Peyer's patch (tissue), 4 donors: ENCODE data around the gene LRTM2. TPM values are rescaled to one million over a fixed set of nuclear protein-coding genes. Genes with fewer than 3 reads are reported as not detected.

ENCODE experiments used
- DNase-seq, 3 donors: peaks; one replicate each; pipeline ENCODE4 v3.0.0-alpha.2; 2017 to 2019
- H3K27ac ChIP-seq, 4 donors: fragments of 200-600 bp; sonication (generic); one replicate each; pipeline ENCODE4 v1.5.1; 2016 to 2019
- H3K27me3 ChIP-seq, 2 donors: fragments of 200-600 bp; sonication (generic); one replicate each; pipeline ENCODE4 v1.5.1; 2019
- H3K36me3 ChIP-seq, 3 donors: fragments of 200-600 bp; sonication (generic); one replicate each; pipeline ENCODE4 v1.5.1; 2016 to 2019
- H3K4me1 ChIP-seq, 4 donors: fragments of 200-600 bp; sonication (generic); one replicate each; pipeline ENCODE4 v1.5.1; 2016 to 2019
- H3K4me3 ChIP-seq, 4 donors: fragments of 200-600 bp; sonication (generic); 1 replicate in 3 of 4; 2 replicates in 1 of 4; pipeline ENCODE4 v1.5.1; 2016 to 2019; ENCODE audit warnings: mild to moderate bottlenecking in 1 of 4
- H3K9me3 ChIP-seq, 4 donors: fragments of 200-600 bp; sonication (generic); one replicate each; pipeline ENCODE4 v1.5.1; 2016 to 2019; ENCODE audit warnings: mild to moderate bottlenecking in 1 of 4
- CTCF ChIP-seq, 6 experiments: fragments of 450-650 bp in 4 of 6; fragments of 200-600 bp in 2 of 6; sonication (generic) in 1 of 6; IDR thresholded peaks; one replicate each; pipeline ENCODE4 v1.5.1; 2017 to 2019; ENCODE audit warnings: antibody characterized with exemption in 6 of 6, mild to moderate bottlenecking in 3 of 6, moderate library complexity in 1 of 6
- POLR2A ChIP-seq, 2 donors: fragments of 450-650 bp; IDR thresholded peaks; one replicate each; pipeline ENCODE4 v1.5.1; 2017; ENCODE audit warnings: antibody characterized with exemption in 2 of 2, mild to moderate bottlenecking in 2 of 2, moderate library complexity in 2 of 2
- total RNA-seq, 4 donors: library from RNA; depleted of rRNA; stranded (reverse); fragments of >200 nt; gene quantifications; one replicate each; pipeline ENCODE4 v1.1.0, GENCODE V29; 2016

LRTM2 gene
- total RNA-seq, 4 donors from 2014 or later, result not detected

GRCh38 chr12:1827826-1828805 is 7.8 kb downstream of the LRTM2 start:
- TF ChIP-seq CTCF (IDR thresholded peaks at IDR 0.05) (no peak), POLR2A (IDR thresholded peaks at IDR 0.05) (no peak)
- Histone ChIP-seq H3K4me1 (no peaks in the 10 kb centered on the region), H3K36me3 (no peaks in the 10 kb centered on the region), H3K4me3 (no peak overlapping the region), H3K27me3 (no peaks in the 10 kb centered on the region), H3K9me3 (no peaks in the 10 kb centered on the region), H3K27ac (no peak overlapping the region)
- DNase-seq, result no peak

GRCh38 chr12:1828856-1829255 is 8.5 kb downstream of the LRTM2 start:
- Histone ChIP-seq H3K4me3 (no peak overlapping the region), H3K27ac (no peak overlapping the region), H3K27me3 (no peaks in the 10 kb centered on the region), H3K9me3 (no peaks in the 10 kb centered on the region), H3K4me1 (no peaks in the 10 kb centered on the region), H3K36me3 (no peaks in the 10 kb centered on the region)
- no peak for DNase-seq
- no peak for TF ChIP-seq POLR2A (IDR thresholded peaks at IDR 0.05)
- TF ChIP-seq CTCF (IDR thresholded peaks at IDR 0.05), result no peak

- DNase-seq, result no peak
- no peak overlapping the region for H3K27ac ChIP-seq
- TF ChIP-seq POLR2A (IDR thresholded peaks at IDR 0.05) (no peak), CTCF (IDR thresholded peaks at IDR 0.05) (no peak)
- no peaks in the 10 kb centered on the region for H3K9me3 ChIP-seq
- H3K4me1 ChIP-seq, result no peaks in the 10 kb centered on the region
- no peaks in the 10 kb centered on the region for H3K36me3 ChIP-seq
- no peak overlapping the region for H3K4me3 ChIP-seq
- no peaks in the 10 kb centered on the region for H3K27me3 ChIP-seq
These were observed 9.0 kb downstream of the LRTM2 start for GRCh38 chr12:1829306-1829900.

- no peak for DNase-seq
- Histone ChIP-seq H3K4me3 (no peak overlapping the region), H3K27me3 (no peaks in the 10 kb centered on the region), H3K36me3 (no peaks in the 10 kb centered on the region), H3K9me3 (no peaks in the 10 kb centered on the region), H3K27ac (no peak overlapping the region), H3K4me1 (no peaks in the 10 kb centered on the region)
- no peak for TF ChIP-seq POLR2A (IDR thresholded peaks at IDR 0.05)
- no peak for TF ChIP-seq CTCF (IDR thresholded peaks at IDR 0.05)
These were observed 10.1 kb downstream of the LRTM2 start for GRCh38 chr12:1830401-1830845.

GRCh38 chr12:1830981-1831963 is 10.9 kb downstream of the LRTM2 start:
- Histone ChIP-seq H3K9me3 (no peaks in the 10 kb centered on the region), H3K4me1 (no peaks in the 10 kb centered on the region), H3K36me3 (no peaks in the 10 kb centered on the region), H3K27ac (no peak overlapping the region), H3K27me3 (no peaks in the 10 kb centered on the region), H3K4me3 (no peak overlapping the region)
- DNase-seq, result no peak
- no peak for TF ChIP-seq POLR2A (IDR thresholded peaks at IDR 0.05)
- TF ChIP-seq CTCF (IDR thresholded peaks at IDR 0.05), result no peak
